ENCODE results near the gene MAL.

MAL gene

GRCh38 chr2:94996305-94997100 is 29.0 kb upstream of the MAL start:
- DNase-seq: no peak

GRCh38 chr2:94997981-94998930 is 27.3 kb upstream of the MAL start:
- DNase-seq: no peak

- no peak for DNase-seq
Observed at GRCh38 chr2:94999431-94999883, 26.1 kb upstream of the MAL start.

- no peak for DNase-seq
Observed at GRCh38 chr2:95001051-95001562, 24.4 kb upstream of the MAL start.

- no peak for DNase-seq
Observed at GRCh38 chr2:95001701-95002100, 23.8 kb upstream of the MAL start.

GRCh38 chr2:95002498-95002897 is 23.0 kb upstream of the MAL start:
- no peak for DNase-seq

- DNase-seq: no peak
Observed at GRCh38 chr2:95004287-95004686, 21.2 kb upstream of the MAL start.

- no peak for DNase-seq
Observed at GRCh38 chr2:95004711-95005110, 20.8 kb upstream of the MAL start.

- no peak for DNase-seq
Observed at GRCh38 chr2:95005726-95006125, 19.8 kb upstream of the MAL start.

- no peak for DNase-seq
Observed at GRCh38 chr2:95006588-95006987, 18.9 kb upstream of the MAL start.

GRCh38 chr2:95007031-95007609 is 18.4 kb upstream of the MAL start:
- no peak for DNase-seq

- DNase-seq: peak; percentile 9
Observed at GRCh38 chr2:95007822-95008221, 17.7 kb upstream of the MAL start.

GRCh38 chr2:95008306-95008705 is 17.2 kb upstream of the MAL start:
- no peak for DNase-seq

GRCh38 chr2:95008996-95009395 is 16.5 kb upstream of the MAL start:
- DNase-seq: no peak

- DNase-seq: no peak
Observed at GRCh38 chr2:95009412-95009811, 16.1 kb upstream of the MAL start.

- DNase-seq: no peak
Observed at GRCh38 chr2:95010126-95010525, 15.4 kb upstream of the MAL start.

- DNase-seq: no peak
Observed at GRCh38 chr2:95010718-95011117, 14.8 kb upstream of the MAL start.

GRCh38 chr2:95012881-95013550 is 12.5 kb upstream of the MAL start:
- no peak for DNase-seq

- no peak for DNase-seq
Observed at GRCh38 chr2:95013726-95014125, 11.8 kb upstream of the MAL start.

GRCh38 chr2:95014126-95014708 is 11.3 kb upstream of the MAL start:
- no peak for DNase-seq

- DNase-seq: no peak
Observed at GRCh38 chr2:95015261-95015912, 10.1 kb upstream of the MAL start.

GRCh38 chr2:95016616-95017015 is 8.9 kb upstream of the MAL start:
- DNase-seq: no peak
